Right lobe of liver (tissue), 6 donors: ENCODE results near the gene OR8K3. TPM values are rescaled to one million over a fixed set of nuclear protein-coding genes. Genes with fewer than 3 reads are reported as not detected.

Source experiments
- ATAC-seq, 4 donors: fragments of 200-7000 bp; cut with Tn5 transposase; one replicate each; pipeline ENCODE4 v1.9.1; 2020; ENCODE audit warnings: mild to moderate bottlenecking in 4 of 4, moderate library complexity in 4 of 4
- DNase-seq, 3 donors: peaks; one replicate each; pipeline ENCODE4 v3.0.0-alpha.2; 2020
- H3K27ac ChIP-seq, 3 donors: fragments of 200-600 bp; one replicate each; pipeline ENCODE4 v1.8.0; 2022
- H3K27me3 ChIP-seq, 2 donors: fragments of 200-600 bp; one replicate each; pipeline ENCODE4 v1.8.0; 2022
- H3K36me3 ChIP-seq, 4 donors: fragments of 200-600 bp; sonication (generic) in 1 of 4; one replicate each; pipeline versions ENCODE4 v1.5.1 to v1.8.0; 2017 to 2022; ENCODE audit warnings: control low read depth in 1 of 4
- H3K4me1 ChIP-seq, 4 donors: fragments of 200-600 bp; sonication (generic) in 1 of 4; one replicate each; pipeline versions ENCODE4 v1.5.1 to v1.8.0; 2017 to 2022; ENCODE audit warnings: control low read depth in 1 of 4
- H3K4me3 ChIP-seq, 3 donors: fragments of 200-600 bp; one replicate each; pipeline ENCODE4 v1.8.0; 2022
- H3K9me3 ChIP-seq, 4 donors: fragments of 200-600 bp; sonication (generic) in 1 of 4; one replicate each; pipeline versions ENCODE4 v1.5.1 to v1.8.0; 2017 to 2022; ENCODE audit warnings: control low read depth in 1 of 4
- POLR2A ChIP-seq: fragments of 450-650 bp; IDR thresholded peaks from one replicate; pipeline ENCODE4 v1.6.1; 2017; ENCODE audit warnings: antibody characterized with exemption, mild to moderate bottlenecking
- WGBS: methylation state at CpG from one replicate; pipeline ENCODE4 v1.1.6; 2018; ENCODE audit warnings: low coverage, low lambda C conversion rate; ENCODE audit not compliant: insufficient coverage; ENCODE audit errors: missing lambda C conversion rate; 5-methylcytosine and 5-hydroxymethylcytosine counted together
- intact Hi-C, 2 donors: fragments of 100-400 bp; cut with DNase I; formaldehyde crosslinking; loops; one replicate each; pipeline versions ENCODE4 v1.11.2 to v1.14.1; 2022
- long read RNA-seq: library from polyadenylated mRNA; unstranded; transcript quantifications from one replicate; pipeline ENCODE4 v2.0.0, GENCODE V29; 2019
- total RNA-seq, 6 experiments: library from RNA; depleted of rRNA in 2 of 6; stranded (reverse); fragments of >200 nt in 2 of 6; fragmentation: NEBNext Ultra II Directional in 3 of 6; extraction: Animal tissue kit (Norgen Biotek cat#: 25700) in 3 of 6; gene quantifications; one replicate each; pipeline versions ENCODE4 v1.1.0 to v1.2.4, GENCODE V29; 2016 to 2023
- TF ChIP-seq, protein P1 (sequence below), 4 donors: fragments of 200-600 bp in 3 of 4; fragments of 450-650 bp in 1 of 4; IDR thresholded peaks; one replicate each; pipeline versions ENCODE4 v1.5.1 to v1.8.0; 2016 to 2022; ENCODE audit warnings: antibody characterized with exemption in 4 of 4, mild to moderate bottlenecking in 2 of 4
- donor health status: DM: no; HTN: yes; CAD: no.
- donor health status: DM: no; HTN: no; CAD: no.
- donor health status: DM: no; HTN: no; CAD: no.
- donor health status: DM: no; HTN: yes; CAD: no.
- donor health status: DM: no; HTN: yes; CAD: no.

OR8K3 gene
- not detected for total RNA-seq
- long read RNA-seq, result 0 reads

DNA sequence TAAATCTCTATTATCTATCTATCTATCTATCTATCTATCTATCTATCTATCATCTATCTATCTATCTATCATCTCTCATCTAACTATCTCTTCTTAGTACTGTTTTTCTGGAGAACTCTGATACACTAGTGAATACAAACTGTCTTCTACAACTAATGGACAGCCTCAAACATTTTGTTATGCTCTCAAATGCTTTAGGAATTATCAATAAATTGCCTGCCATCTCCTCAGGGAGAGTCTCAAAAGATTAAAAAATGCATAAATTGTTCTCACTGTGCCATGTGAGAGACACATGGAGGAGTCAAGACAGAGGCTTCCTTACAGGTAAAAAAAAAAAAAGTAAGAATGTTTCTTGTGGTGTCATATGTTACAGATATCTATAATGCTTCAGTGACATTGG, at the start of gene OR8K3:
Gene OR8K3 (plus strand): TSS at position 301 of the 400 bp plus-strand sequence. CDS start 3,163 bp downstream, outside the sequence.
- TF ChIP-seq, protein P1, sequence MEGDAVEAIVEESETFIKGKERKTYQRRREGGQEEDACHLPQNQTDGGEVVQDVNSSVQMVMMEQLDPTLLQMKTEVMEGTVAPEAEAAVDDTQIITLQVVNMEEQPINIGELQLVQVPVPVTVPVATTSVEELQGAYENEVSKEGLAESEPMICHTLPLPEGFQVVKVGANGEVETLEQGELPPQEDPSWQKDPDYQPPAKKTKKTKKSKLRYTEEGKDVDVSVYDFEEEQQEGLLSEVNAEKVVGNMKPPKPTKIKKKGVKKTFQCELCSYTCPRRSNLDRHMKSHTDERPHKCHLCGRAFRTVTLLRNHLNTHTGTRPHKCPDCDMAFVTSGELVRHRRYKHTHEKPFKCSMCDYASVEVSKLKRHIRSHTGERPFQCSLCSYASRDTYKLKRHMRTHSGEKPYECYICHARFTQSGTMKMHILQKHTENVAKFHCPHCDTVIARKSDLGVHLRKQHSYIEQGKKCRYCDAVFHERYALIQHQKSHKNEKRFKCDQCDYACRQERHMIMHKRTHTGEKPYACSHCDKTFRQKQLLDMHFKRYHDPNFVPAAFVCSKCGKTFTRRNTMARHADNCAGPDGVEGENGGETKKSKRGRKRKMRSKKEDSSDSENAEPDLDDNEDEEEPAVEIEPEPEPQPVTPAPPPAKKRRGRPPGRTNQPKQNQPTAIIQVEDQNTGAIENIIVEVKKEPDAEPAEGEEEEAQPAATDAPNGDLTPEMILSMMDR (IDR thresholded peaks at IDR 0.05), result no peak
- TF ChIP-seq POLR2A, result no peak
- no peak for DNase-seq
- intact Hi-C loops, result no loop called here
- no peak for ATAC-seq
- Histone ChIP-seq H3K36me3 (no peaks in the 10 kb centered on the region), H3K27ac (no peak within 1 kb of the TSS), H3K27me3 (no peaks in the 10 kb centered on the region), H3K9me3 (no peaks in the 10 kb centered on the region), H3K4me3 (no peak within 1 kb of the TSS), H3K4me1 (no peaks in the 10 kb centered on the region)

DNA sequence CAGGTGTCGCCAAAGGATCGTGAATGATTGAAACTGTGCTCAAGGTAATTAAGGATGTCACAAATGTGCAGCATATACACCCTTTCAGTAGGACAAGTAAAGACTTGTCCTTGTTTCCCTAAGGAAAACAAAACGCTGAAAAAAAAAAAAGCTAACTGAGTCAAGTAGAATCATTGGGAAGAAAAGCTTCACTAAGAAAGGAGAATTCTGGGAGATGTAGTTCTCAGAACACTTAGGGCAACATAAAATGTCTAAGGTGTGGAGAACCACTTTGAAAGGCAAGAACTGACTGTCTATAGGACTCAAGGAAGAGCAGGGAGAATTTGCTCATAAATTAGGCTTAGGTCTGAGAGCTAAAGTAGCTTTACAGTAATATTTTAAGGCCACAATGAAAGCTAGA, 43.9 kb upstream of the OR8K3 start:
- no peaks in the 10 kb centered on the region for H3K4me1 ChIP-seq
- no peaks in the 10 kb centered on the region for H3K27me3 ChIP-seq
- ATAC-seq, result no peak
- intact Hi-C loops, result no loop called here
- no peaks in the 10 kb centered on the region for H3K9me3 ChIP-seq
- TF ChIP-seq, protein P1 (IDR thresholded peaks at IDR 0.05), result no peak
- no peak for TF ChIP-seq POLR2A
- no peak overlapping the region for H3K27ac ChIP-seq
- no peak overlapping the region for H3K4me3 ChIP-seq
- H3K36me3 ChIP-seq, result no peaks in the 10 kb centered on the region
- DNase-seq, result no peak
- WGBS, result 44% methylated on average over 3 of the region's 3 CpGs

DNA sequence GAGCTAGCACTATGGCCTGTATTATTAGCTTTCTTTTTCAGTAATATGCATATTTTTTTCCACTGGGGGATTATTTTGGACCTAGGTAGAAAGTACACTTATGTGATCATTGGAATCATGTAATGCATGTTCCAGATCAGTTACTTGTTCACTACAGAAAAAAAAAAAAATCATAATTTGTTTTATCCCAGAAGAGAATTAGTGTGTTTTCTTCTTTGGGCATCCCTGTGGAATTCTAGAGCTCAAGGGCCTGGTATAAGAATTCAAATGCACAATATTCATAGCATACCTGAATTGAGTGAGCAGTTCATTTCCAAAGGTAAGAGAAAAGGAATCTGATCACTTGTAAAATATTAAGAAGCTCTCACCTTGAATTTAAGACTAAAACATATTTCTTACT, 41.1 kb upstream of the OR8K3 start, which contains the start of gene OR5T1:
Gene OR5T1 (plus strand): TSS at position 301 of the 400 bp plus-strand sequence. CDS start 1,485 bp downstream, outside the sequence.
- ATAC-seq, result no peak
- TF ChIP-seq, protein P1 (IDR thresholded peaks at IDR 0.05), result no peak
- TF ChIP-seq POLR2A, result no peak
- DNase-seq, result no peak
- Histone ChIP-seq H3K27ac (no peak within 1 kb of the TSS), H3K9me3 (no peaks in the 10 kb centered on the region), H3K27me3 (no peaks in the 10 kb centered on the region), H3K4me1 (no peaks in the 10 kb centered on the region), H3K36me3 (no peaks in the 10 kb centered on the region), H3K4me3 (no peak within 1 kb of the TSS)
- intact Hi-C loops, result no loop called here

DNA sequence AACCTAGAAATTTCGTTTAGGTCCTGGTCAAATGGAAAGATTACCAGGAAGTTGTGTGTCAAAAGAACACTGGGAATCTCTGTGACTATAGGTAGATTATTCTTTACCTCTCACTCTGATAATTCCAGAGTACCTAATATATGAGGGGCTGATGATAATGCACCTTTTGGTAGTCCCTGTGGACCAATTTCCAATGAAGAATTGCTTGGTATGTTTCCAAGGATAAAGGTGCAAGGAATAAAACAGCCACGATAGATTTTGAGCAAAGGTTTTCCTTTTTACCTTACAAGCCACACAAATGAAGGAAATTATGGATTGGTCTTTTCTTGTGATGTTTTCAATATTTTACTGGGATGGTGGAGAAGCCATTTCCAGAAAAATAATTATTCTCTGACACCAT, 22.8 kb upstream of the OR8K3 start, which contains the start of gene OR8H1:
Gene OR8H1 (minus strand): TSS at position 101 of the 400 bp plus-strand sequence. CDS start 1,192 bp downstream, outside the sequence.
- 21% methylated on average over 2 of the region's 2 CpGs for WGBS
- TF ChIP-seq POLR2A, result no peak
- TF ChIP-seq, protein P1 (IDR thresholded peaks at IDR 0.05), result no peak
- no peaks in the 10 kb centered on the region for H3K36me3 ChIP-seq
- no peaks in the 10 kb centered on the region for H3K27me3 ChIP-seq
- no peaks in the 10 kb centered on the region for H3K9me3 ChIP-seq
- no peak for ATAC-seq
- intact Hi-C loops, result no loop called here
- no peak for DNase-seq
- no peaks in the 10 kb centered on the region for H3K4me1 ChIP-seq
- H3K27ac ChIP-seq, result no peak within 1 kb of the TSS
- no peak within 1 kb of the TSS for H3K4me3 ChIP-seq

DNA sequence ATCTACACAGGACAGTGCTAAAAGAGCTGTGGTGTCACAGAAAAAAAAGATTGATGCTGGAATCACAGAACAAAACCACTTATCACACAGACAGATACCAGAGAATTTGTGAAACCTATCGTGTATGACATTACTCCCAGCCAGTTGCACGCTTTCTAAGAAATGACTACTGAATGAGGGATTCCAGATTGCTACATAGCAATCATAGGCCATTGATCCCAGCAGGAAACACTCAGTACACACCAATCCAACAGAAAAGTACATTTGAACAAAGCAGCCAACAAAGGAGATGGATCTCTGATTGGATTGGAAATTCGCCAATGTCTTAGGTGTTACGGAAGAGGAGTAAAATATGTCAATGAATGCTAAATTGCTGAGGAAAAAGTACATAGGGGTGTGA, 18.0 kb upstream of the OR8K3 start:
- no peaks in the 10 kb centered on the region for H3K36me3 ChIP-seq
- no peak overlapping the region for H3K27ac ChIP-seq
- no peak overlapping the region for H3K4me3 ChIP-seq
- intact Hi-C loops, result no loop called here
- no peaks in the 10 kb centered on the region for H3K4me1 ChIP-seq
- TF ChIP-seq POLR2A, result no peak
- TF ChIP-seq, protein P1 (IDR thresholded peaks at IDR 0.05), result no peak
- H3K27me3 ChIP-seq, result no peaks in the 10 kb centered on the region
- DNase-seq (no peak), ATAC-seq (no peak)
- H3K9me3 ChIP-seq, result no peaks in the 10 kb centered on the region
- WGBS, result 62% methylated on average over 4 of the region's 4 CpGs
